ENCODE measurements around the gene NPHP3.
"Not testable (repeated sequence)": the region's sequence is repeated elsewhere in the genome, so short reads cannot be mapped to it uniquely, and the experiment has no call there.

NPHP3 gene

DNA sequence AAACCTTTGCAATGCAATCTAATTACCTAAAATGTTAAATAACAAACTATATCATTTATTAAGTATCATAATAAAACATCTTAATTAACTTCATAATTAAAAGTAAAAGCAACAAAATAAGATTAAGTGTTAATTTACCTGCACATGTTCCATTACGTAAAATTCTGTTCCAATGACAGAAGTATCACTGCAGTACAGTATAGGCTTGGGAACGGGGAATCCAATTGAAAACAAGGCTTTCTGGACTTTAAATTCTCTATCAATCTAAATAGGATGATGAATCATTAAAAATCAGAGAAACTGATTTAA is 79.7 kb downstream of the NPHP3 start:
- DNase-seq, result no peak

DNA sequence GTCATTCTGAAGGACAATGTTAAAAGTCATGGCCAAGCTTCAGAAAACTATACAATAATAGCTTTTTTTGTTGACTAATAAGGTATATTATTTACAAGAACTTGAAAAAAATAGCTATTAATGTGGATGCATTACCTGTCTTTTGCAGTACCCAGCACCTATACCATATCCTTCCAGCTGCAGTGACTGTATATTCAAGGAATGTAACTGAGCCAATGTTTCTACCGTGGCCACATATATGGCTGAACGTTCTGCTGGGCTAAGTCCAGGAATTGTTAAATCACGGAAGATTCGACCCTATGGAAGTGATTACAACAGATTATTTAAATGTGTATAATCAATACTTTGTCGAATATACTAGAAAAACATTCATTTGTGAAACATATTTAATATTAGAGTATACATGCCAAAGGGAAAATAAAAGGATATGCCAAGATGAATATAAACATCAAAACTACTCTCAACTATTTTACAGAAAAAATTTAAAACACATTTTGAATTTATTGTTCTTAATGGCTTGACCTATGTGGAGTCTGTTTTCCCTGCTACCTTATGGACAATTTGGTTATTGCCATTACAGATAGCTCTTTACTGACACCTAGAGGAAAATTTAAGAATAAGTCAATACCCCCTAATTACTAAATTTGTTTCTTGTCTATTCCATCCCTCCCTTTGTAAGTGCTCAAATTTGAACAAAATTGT is 80.2 kb downstream of the NPHP3 start:
- DNase-seq, result peak in 1 of 2 donors; percentile 19

DNA sequence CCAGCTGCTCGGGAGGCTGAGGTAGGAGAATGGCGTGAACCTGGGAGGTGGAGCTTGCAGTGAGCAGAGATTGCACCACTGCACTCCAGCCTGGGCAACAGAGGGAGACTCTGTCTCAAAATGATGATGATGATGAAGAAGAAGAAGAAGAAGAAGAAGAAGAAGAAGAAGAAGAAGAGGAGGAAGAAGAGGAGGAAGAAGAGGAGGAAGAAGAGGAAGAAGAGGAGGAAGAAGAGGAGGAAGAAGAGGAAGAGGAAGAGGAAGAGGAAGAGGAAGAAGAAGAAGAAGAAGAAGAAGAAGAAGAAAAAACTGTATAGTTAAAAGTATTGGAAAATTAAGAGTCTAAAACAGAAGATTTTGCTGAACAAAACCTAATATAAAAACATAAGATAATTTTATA is 80.8 kb downstream of the NPHP3 start:
- DNase-seq, result not testable (repeated sequence)

DNA sequence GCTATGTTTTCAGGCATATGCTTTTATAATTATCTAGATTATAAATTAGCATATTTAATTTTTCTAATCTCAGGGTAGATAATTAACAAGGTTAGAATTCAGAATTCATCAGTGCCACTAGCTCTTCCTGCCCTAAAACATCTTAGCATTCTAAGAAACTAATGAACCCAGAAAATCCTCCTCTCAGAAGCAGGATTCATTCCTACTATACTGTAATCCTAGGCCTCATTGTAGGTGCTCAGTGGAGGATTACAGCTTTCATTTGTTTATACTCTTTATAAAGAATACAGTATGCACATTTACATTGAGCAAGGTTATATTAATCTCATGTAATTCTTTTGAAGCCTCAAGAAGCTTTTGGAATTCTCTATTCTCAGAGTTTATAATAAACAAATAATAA is 83.5 kb downstream of the NPHP3 start:
- DNase-seq, result no peak

DNA sequence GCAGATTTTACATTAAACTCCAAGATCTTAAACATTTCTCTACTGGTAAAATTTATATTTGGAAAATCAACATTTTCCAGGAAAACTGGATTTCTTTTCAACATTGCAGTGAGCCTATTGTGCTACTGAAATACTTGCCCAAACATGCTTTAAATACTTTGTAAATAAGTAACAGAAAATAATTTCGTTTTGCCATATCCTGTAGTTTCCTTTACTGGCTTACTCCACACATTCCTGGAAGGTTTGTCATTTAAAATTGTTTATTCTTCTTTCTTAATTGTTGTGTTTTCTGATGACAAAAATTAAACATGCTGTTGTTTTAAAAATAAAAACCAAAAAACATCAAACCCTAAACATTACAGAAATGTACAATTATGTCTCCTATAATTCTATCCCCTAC is 84.6 kb downstream of the NPHP3 start:
- no peak for DNase-seq

DNA sequence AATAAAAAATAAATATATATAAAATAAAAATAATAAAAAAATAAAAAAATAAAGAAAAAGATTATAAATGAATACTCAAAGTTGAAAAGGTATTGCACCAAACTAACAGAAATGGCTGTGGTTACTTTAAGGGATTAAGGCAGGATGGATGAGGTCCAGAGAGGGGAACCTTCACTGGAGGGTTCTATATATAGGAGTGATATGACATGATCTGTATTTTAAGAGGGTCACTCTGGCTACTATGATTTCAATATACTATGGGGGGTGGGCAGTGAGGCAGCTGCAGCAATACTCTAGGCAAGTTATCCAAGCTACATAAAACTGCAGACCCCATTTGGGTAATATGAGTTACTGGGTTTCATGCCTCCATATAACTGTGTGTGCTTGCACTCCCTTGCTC is 87.2 kb downstream of the NPHP3 start:
- DNase-seq, result no peak

All from hippocampal formation (tissue), 2 donors.